Measurements from ENCODE around the gene GID8.

GID8 gene

GRCh38 chr20:62943396-62943795, 5.4 kb downstream of the GID8 start:
- no peak for DNase-seq (ENCODE audit: low spot score)

- no peak for DNase-seq (ENCODE audit: low spot score)
Observed at GRCh38 chr20:62944184-62944583, 6.2 kb downstream of the GID8 start.

DNA sequence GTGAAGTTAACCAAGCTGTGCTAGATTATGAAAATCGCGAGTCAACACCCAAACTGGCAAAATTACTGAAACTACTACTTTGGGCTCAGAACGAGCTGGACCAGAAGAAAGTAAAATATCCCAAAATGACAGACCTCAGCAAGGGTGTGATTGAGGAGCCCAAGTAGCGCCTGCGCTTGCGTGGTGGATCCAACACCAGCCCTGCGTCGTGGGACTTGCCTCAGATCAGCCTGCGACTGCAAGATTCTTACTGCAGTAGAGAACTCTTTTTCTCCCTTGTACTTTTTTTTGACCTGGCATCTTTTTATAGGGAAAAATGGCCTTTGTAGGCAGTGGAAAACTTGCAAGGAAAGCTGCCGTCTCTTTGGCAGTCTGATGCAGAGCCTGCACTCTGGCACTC, 6.8 kb downstream of the GID8 start:
- DNase-seq (ENCODE audit: low spot score), result no peak

- DNase-seq (ENCODE audit: low spot score), result no peak
Observed at GRCh38 chr20:62945771-62946339, 7.9 kb downstream of the GID8 start.

DNA sequence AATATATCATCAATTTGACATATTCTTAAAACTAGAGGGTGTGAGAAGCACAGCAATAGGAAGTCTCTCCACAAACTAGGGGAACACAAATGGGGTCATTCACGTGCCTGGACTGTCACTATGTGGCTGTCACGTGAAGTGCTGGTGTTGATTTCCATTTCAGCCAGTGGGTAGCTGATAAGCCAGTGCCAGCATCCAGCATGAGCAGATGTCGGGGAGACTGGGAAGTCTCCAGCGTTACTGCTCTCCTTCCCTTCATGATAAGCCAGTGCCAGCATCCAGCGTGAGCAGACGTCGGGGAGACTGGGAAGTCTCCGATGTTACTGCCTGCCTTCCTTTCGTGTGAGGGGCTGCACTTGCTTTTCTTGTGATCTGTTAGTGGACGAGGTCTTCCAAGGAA, 9.0 kb downstream of the GID8 start:
- no peak for DNase-seq (ENCODE audit: low spot score)

DNA sequence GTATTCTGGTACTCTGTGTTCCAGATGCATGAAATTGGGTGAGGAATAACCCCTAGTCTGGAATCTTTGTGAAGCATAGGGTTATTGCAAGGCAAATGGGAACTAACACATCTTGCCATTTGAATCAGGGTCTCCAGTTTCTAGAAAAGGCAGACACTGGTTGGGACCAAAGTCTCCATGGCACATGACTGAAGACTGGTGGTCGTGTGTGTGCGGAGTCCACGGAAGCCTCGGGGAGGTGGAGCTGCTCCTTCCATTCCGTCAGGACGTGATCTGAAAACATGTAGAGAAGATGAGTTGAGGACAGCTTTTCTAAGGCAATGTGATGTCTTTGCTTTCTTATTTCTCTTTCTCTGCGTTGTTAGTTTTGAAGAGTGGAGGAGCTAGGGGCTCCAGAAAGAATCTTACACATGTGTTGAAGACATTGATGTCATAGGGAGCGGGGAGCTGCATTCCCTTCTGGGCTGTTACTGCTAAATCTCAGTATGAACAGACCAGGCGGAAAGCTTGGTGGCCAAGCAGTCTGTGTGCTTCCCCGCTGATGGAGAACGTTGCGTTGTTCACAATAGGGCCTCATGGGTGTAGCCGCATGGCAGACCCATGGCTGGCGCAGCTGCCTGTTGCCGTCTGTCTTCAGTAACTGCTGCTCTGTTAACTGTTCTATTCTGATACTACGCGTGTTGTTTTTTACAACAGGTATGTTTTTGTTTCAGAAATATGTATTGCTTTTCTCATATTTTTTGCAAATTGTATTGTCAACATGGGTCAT, 9.8 kb downstream of the GID8 start:
- DNase-seq (ENCODE audit: low spot score), result no peak

DNA sequence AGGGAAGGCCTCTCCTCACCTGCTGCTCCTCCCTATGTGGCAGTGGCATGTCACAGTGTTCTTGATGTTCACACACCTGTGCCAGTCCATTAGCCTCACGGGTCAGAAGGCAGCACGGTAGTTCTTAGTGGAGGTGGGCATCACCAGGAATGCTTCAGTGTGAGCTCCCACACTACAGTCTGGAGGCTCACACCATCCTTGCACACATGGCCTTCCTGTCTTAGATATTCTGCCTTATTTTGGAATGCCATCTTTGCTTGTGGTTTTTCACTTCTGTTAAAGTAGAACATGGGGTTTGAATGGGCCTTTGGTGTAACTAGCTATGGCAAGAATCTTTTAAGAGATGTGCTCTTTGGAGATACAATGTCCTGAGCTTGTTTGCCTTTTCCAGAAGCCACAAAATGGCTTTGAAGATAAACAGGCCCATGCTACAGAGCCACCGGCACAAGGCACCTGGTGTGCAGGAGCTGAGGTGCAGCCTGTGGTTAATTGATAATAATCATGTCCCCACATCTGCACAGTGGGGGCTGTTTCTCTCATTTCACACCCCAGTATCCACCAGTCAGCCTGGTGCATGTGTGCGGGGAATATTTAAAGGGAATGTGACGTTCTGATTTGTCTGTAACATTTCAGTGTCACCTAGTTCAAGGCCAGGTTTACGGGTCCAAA, 11.3 kb downstream of the GID8 start:
- no peak for DNase-seq (ENCODE audit: low spot score)

GRCh38 chr20:62949962-62950361, 12.0 kb downstream of the GID8 start:
- no peak for DNase-seq (ENCODE audit: low spot score)

DNA sequence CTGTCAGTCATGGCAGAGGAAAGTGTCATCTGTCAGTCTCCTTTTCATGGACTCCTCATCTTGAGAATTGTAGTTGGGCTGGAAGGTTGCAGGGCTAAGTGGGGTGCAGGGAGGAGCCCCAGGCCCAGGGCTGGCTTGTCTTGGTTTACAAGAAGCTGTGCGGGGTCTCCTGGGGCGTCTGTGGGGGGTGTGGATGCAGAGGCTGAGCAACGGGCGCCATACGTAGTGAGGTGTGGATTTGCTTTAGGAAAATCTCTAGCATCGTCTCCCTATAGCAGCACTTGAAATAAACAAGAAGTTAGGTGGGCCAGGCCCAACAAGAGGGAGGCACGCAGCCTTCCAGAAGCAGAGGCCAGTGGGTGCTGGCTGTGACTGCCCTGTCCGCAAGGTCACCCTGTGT, 12.8 kb downstream of the GID8 start:
- DNase-seq (ENCODE audit: low spot score), result no peak

GRCh38 chr20:62951143-62951895, 13.4 kb downstream of the GID8 start:
- no peak for DNase-seq (ENCODE audit: low spot score)

DNA sequence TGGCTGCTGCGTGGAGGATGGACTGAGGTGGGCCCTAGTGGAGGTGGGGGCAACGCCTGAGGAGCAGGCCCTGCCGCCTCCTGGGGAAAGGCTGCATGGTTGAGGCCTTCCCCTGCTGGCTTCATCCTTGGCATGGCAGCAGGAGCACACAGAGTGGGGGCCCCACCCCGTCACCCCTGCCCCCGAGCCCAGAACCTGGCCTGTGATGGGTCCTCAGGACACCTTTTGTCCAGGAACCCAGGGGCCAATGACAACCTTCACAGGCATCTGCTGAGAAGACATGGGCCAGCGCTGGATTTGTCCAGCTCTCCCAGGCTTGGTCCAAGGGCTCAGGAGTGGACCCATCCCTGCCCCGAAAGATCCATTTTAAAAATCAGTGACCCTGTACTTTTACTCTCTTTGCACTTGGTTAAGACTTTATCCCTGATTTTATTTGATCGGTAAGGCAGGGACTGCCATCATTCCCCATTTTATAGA, 14.0 kb downstream of the GID8 start:
- no peak for DNase-seq (ENCODE audit: low spot score)

DNA sequence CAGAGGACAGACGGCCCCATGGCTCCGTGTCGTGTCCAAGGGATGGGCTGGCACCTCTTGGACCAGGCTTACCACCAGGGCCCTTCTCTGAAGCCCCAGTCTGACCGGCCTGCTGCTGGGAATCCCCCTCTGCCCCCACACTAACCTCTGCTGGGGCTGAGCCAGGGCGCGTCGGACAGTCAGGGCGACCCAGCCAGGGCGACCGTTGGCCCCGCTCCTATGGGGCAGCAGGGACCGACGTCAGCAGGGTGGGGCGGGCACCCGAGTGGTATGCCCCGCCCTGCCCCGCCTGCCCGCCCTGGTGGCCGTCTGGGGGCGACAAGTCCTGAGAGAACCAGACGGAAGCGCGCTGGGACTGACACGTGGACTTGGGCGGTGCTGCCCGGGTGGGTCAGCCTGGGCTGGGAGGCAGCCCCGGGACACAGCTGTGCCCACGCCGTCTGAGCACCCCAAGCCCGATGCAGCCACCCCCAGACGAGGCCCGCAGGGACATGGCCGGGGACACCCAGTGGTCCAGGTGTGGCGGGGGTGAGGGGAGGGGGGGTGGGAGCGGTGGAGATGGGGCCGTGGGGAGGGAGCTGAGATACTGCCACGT, 14.5 kb downstream of the GID8 start, which contains the start of gene SLC17A9:
Gene SLC17A9 (plus strand): TSS at position 337 of the 595 bp plus-strand sequence. CDS start 122 bp downstream, at position 459.
- DNase-seq (ENCODE audit: low spot score), result peak; percentile 87

- peak; percentile 52 for DNase-seq (ENCODE audit: low spot score)
Observed at GRCh38 chr20:62952968-62953838, 15.3 kb downstream of the GID8 start.

- peak; percentile 90 for DNase-seq (ENCODE audit: low spot score)
Observed at GRCh38 chr20:62953839-62954703, 16.1 kb downstream of the GID8 start.

GRCh38 chr20:62955519-62956386, 17.8 kb downstream of the GID8 start:
- no peak for DNase-seq (ENCODE audit: low spot score)

GRCh38 chr20:62956387-62957135, 18.6 kb downstream of the GID8 start:
- DNase-seq (ENCODE audit: low spot score), result no peak

- DNase-seq (ENCODE audit: low spot score), result no peak
Observed at GRCh38 chr20:62957136-62958117, 19.5 kb downstream of the GID8 start.
